Activated naive CD8-positive, alpha-beta T cell treated with anti-CD3 and anti-CD28 coated beads, Interleukin-2, amount 10 ng/mL, durations not matched to agents 7 days and 5 days (primary cell): ENCODE results near the gene UGCG. TPM values are rescaled to one million over a fixed set of nuclear protein-coding genes. Genes with fewer than 3 reads are reported as not detected.
"Not testable (repeated sequence)": the region's sequence is repeated elsewhere in the genome, so short reads cannot be mapped to it uniquely, and the experiment has no call there.

Experiments
- ATAC-seq: fragments of 150-1000 bp; cut with Tn5 transposase; one replicate; pipeline ENCODE4 v1.10.0; 2021; ENCODE audit warnings: low read depth, moderate library complexity
- POLR2A ChIA-PET: fragments of 350-600 bp; sonication (Branson Sonifier 250); formaldehyde crosslinking; loops from one replicate; lab custom pipeline; 2021; ENCODE audit warnings: antibody characterized with exemption; lab: Charles Lee
- DNase-seq: peaks from one replicate; pipeline ENCODE4 v3.0.0; 2021
- H3K27ac Mint-ChIP-seq: one replicate; pipeline ENCODE4 v1.8.0; 2022; ENCODE audit warnings: mild to moderate bottlenecking, mixed read lengths
- H3K27me3 Mint-ChIP-seq: one replicate; pipeline ENCODE4 v1.8.0; 2022; ENCODE audit warnings: mild to moderate bottlenecking, moderate library complexity, mixed read lengths
- H3K36me3 Mint-ChIP-seq: one replicate; pipeline ENCODE4 v1.8.0; 2021; ENCODE audit warnings: mild to moderate bottlenecking, mixed read lengths
- H3K4me1 Mint-ChIP-seq: one replicate; pipeline ENCODE4 v1.8.0; 2021; ENCODE audit warnings: mixed read lengths
- H3K4me3 Mint-ChIP-seq: one replicate; pipeline ENCODE4 v1.8.0; 2022; ENCODE audit warnings: mild to moderate bottlenecking, moderate library complexity, mixed read lengths
- H3K9me3 Mint-ChIP-seq: one replicate; pipeline ENCODE4 v1.8.0; 2021; ENCODE audit warnings: mixed read lengths
- total RNA-seq, 2 experiments: library from RNA; stranded (reverse); gene quantifications; one replicate each; pipeline ENCODE4 v1.2.3, GENCODE V29; 2021

Gene UGCG
- total RNA-seq, 2 experiments from 2014 or later = 24.9 to 27.1 TPM

GRCh38 chr9:111952559-111952958 is 55.9 kb downstream of the UGCG start:
- Mint-ChIP-seq H3K4me1 (peaks cover 4% of the 10 kb centered on the region), H3K27ac (no peak overlapping the region), H3K9me3 (no peaks in the 10 kb centered on the region), H3K27me3 (no peaks in the 10 kb centered on the region), H3K36me3 (no peaks in the 10 kb centered on the region), H3K4me3 (no peak overlapping the region)
- ATAC-seq = no peak
- no peak for DNase-seq
- POLR2A ChIA-PET = no interaction called here

DNA sequence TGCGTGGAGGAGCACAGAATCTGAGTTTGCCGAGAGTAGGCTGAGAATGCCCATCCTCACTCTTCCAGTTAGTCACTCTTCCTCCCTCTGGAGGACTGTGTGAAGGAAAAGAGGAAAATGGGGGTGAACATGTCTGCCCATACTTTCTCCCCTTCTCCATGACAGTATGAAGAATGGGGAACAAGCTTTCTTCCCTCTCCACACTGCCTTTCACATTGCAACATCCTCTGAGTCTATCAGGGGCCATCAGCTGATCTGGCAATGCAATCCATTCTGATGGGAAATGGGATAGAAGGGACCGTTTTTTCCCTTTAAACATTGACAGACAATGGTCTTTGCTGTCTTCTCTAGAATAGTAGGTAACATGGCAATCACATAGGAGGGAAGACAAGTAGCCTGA is 56.8 kb downstream of the UGCG start:
- H3K27ac Mint-ChIP-seq = no peak overlapping the region
- H3K9me3 Mint-ChIP-seq = no peaks in the 10 kb centered on the region
- no peaks in the 10 kb centered on the region for H3K27me3 Mint-ChIP-seq
- POLR2A ChIA-PET = no interaction called here
- H3K4me1 Mint-ChIP-seq = peaks cover 13% of the 10 kb centered on the region
- H3K36me3 Mint-ChIP-seq = no peaks in the 10 kb centered on the region
- DNase-seq = no peak
- no peak for ATAC-seq
- no peak overlapping the region for H3K4me3 Mint-ChIP-seq

GRCh38 chr9:111955048-111955447 is 58.4 kb downstream of the UGCG start:
- Mint-ChIP-seq H3K36me3 (peaks cover 4% of the 10 kb centered on the region), H3K4me1 (peaks cover 19% of the 10 kb centered on the region), H3K27me3 (peaks cover under 1% of the 10 kb centered on the region), H3K27ac (no peak overlapping the region), H3K9me3 (no peaks in the 10 kb centered on the region), H3K4me3 (no peak overlapping the region)
- POLR2A ChIA-PET = no interaction called here
- DNase-seq = no peak
- no peak for ATAC-seq

- Mint-ChIP-seq H3K27me3 (peaks cover 14% of the 10 kb centered on the region), H3K36me3 (peaks cover 11% of the 10 kb centered on the region), H3K4me1 (peaks cover 17% of the 10 kb centered on the region), H3K9me3 (no peaks in the 10 kb centered on the region), H3K4me3 (peak overlapping the region; percentile 81), H3K27ac (peak overlapping the region; percentile 78)
- ATAC-seq = peak; percentile 85
- peak; percentile 33 for DNase-seq
- POLR2A ChIA-PET = interaction anchor here (1.4 kb wide), 1 partner anchor 422 kb away, joined by 3 read pairs; the partner anchor contains the start of gene HSDL2
These were observed 61.4 kb downstream of the UGCG start for GRCh38 chr9:111957856-111958631.

GRCh38 chr9:111959468-111960359 is 63.1 kb downstream of the UGCG start:
- no peaks in the 10 kb centered on the region for H3K9me3 Mint-ChIP-seq
- DNase-seq (no peak), ATAC-seq (no peak)
- H3K4me1 Mint-ChIP-seq = peaks cover 17% of the 10 kb centered on the region
- no peak overlapping the region for H3K27ac Mint-ChIP-seq
- POLR2A ChIA-PET = no interaction called here
- H3K36me3 Mint-ChIP-seq = peaks cover 11% of the 10 kb centered on the region
- peaks cover 14% of the 10 kb centered on the region for H3K27me3 Mint-ChIP-seq
- H3K4me3 Mint-ChIP-seq = no peak overlapping the region

DNA sequence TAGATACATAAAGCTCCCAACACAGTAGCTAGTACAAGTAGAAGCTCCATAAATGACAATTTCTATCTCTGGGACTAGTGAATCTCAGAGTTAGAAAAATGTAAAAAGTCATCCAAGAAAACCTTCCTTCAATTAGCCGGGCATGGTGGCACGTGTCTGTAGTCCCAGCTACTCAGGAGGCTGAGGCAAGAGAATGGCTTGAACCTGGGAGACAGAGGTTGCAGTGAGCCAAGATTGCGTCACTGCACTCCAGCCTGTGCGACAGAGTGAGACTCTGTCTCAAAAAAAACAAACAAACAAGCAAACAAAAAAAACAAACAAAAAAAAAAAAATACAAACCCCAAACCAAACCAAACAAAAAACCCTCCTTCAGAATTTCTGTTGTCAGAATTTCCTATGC is 63.9 kb downstream of the UGCG start:
- Mint-ChIP-seq H3K27me3 (peaks cover 14% of the 10 kb centered on the region), H3K4me1 (peaks cover 19% of the 10 kb centered on the region), H3K36me3 (peaks cover 11% of the 10 kb centered on the region)
- not testable (repeated sequence) for ATAC-seq, DNase-seq, H3K4me3 Mint-ChIP-seq, H3K9me3 Mint-ChIP-seq, H3K27ac Mint-ChIP-seq
- POLR2A ChIA-PET = interaction anchor here (0.5 to 0.8 kb wide), 2 partner anchors 62 to 419 kb away, joined by 4 to 6 read pairs; partner anchors contain the start of gene HSDL2

GRCh38 chr9:111961009-111961408 is 64.4 kb downstream of the UGCG start:
- Mint-ChIP-seq H3K4me3 (no peak overlapping the region), H3K36me3 (peaks cover 11% of the 10 kb centered on the region), H3K9me3 (no peaks in the 10 kb centered on the region), H3K27me3 (peaks cover 14% of the 10 kb centered on the region), H3K4me1 (peaks cover 21% of the 10 kb centered on the region), H3K27ac (no peak overlapping the region)
- POLR2A ChIA-PET = interaction anchor here (0.8 kb wide), 1 partner anchor 419 kb away, joined by 6 read pairs; the partner anchor contains the start of gene HSDL2
- ATAC-seq (no peak), DNase-seq (no peak)

DNA sequence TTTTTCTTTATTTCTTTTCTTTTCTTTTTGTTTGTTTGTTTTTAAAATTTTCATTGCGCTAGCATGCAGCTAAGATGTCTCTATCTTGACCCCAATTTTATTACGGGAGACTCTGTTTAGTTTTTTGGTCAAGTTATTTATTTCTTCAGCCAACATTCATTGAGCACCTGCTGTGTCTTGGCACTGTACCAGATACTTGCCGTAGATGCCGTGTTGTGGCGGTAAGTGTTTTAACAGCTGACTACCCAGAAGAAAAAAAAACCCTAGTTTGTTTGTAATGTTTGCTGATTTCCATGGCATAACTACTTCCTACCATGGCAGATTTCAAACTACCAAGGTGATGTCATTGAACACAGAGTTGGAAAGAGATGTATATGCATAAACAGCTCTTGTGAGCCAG is 65.0 kb downstream of the UGCG start:
- Mint-ChIP-seq H3K4me1 (peaks cover 21% of the 10 kb centered on the region), H3K27ac (no peak overlapping the region), H3K36me3 (peaks cover 11% of the 10 kb centered on the region), H3K4me3 (no peak overlapping the region), H3K27me3 (peaks cover 14% of the 10 kb centered on the region), H3K9me3 (no peaks in the 10 kb centered on the region)
- POLR2A ChIA-PET = no interaction called here
- ATAC-seq = no peak
- DNase-seq = no peak

DNA sequence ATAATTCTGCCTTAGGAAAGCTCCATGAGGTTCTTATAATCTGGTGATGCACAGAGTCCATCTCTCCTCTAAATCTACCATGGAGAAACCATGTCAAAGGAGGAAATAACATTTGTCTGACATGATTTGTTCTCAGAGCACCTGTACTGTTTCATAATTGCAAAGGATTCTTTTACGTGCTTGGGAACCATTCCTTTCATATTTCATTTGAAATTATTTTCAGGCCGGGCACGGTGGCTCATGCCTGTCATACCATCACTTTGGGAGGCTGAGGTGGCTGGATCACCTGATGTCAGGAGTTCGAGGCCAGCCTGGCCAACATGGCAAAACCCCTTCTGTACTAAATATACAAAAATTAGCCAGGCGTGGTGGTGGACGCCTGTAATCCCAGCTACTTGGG is 65.4 kb downstream of the UGCG start:
- no peaks in the 10 kb centered on the region for H3K9me3 Mint-ChIP-seq
- H3K27ac Mint-ChIP-seq = no peak overlapping the region
- no peak for DNase-seq
- peaks cover 14% of the 10 kb centered on the region for H3K27me3 Mint-ChIP-seq
- H3K4me1 Mint-ChIP-seq = peaks cover 21% of the 10 kb centered on the region
- H3K36me3 Mint-ChIP-seq = peaks cover 11% of the 10 kb centered on the region
- POLR2A ChIA-PET = no interaction called here
- ATAC-seq = no peak
- H3K4me3 Mint-ChIP-seq = no peak overlapping the region

GRCh38 chr9:111963995-111964394 is 67.4 kb downstream of the UGCG start:
- H3K27me3 Mint-ChIP-seq = peaks cover 14% of the 10 kb centered on the region
- DNase-seq = no peak
- ATAC-seq = no peak
- POLR2A ChIA-PET = no interaction called here
- peaks cover 5% of the 10 kb centered on the region for H3K4me1 Mint-ChIP-seq
- H3K36me3 Mint-ChIP-seq = peaks cover 9% of the 10 kb centered on the region
- no peak overlapping the region for H3K4me3 Mint-ChIP-seq
- H3K27ac Mint-ChIP-seq = no peak overlapping the region
- H3K9me3 Mint-ChIP-seq = no peaks in the 10 kb centered on the region

GRCh38 chr9:111965566-111966019 is 69.0 kb downstream of the UGCG start:
- Mint-ChIP-seq H3K27me3 (peaks cover 10% of the 10 kb centered on the region), H3K4me1 (peaks cover 3% of the 10 kb centered on the region), H3K36me3 (peaks cover 7% of the 10 kb centered on the region), H3K27ac (no peak overlapping the region), H3K9me3 (no peaks in the 10 kb centered on the region), H3K4me3 (no peak overlapping the region)
- ATAC-seq = no peak
- DNase-seq = no peak
- POLR2A ChIA-PET = no interaction called here

DNA sequence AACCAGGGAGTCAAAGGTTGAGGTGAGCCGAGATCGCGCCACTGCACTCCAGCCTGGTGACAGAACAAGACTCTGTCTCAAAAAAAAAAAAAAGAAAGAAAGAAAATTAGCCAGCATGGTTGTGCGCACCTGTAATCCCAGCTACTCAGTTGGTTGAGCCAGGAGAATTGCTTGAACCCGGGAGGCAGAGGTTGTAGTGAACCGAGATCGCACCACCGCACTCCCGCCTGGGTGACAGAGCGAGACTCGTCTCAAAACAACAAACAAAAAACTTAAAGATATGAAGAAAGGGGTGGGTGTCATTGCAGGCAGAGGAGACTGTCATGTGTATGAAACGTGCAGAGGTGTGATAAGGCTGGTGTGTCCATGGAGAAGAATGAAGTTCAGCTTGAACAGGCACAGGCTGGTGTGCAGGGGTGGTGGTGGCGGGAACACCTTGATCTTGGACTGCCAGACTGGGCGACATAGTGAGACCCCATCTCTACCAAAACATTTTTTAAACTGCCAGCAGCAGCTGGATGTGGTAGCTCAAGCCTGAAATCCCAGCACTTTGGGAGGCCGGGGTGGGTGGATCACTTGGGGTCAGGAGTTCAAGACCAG is 69.6 kb downstream of the UGCG start:
- Mint-ChIP-seq H3K27me3 (peaks cover 8% of the 10 kb centered on the region), H3K4me3 (no peak overlapping the region), H3K36me3 (peaks cover 6% of the 10 kb centered on the region), H3K9me3 (peaks cover 2% of the 10 kb centered on the region), H3K27ac (no peak overlapping the region), H3K4me1 (peaks cover 4% of the 10 kb centered on the region)
- DNase-seq (no peak), ATAC-seq (no peak)
- POLR2A ChIA-PET = no interaction called here

- no peak for DNase-seq
- H3K27ac Mint-ChIP-seq = no peak overlapping the region
These were observed 70.3 kb downstream of the UGCG start for GRCh38 chr9:111966861-111967291.

More at GRCh38 chr9:111966861-111967291, 70.3 kb downstream of the UGCG start:
- no peak for ATAC-seq
- Mint-ChIP-seq H3K36me3 (peaks cover 5% of the 10 kb centered on the region), H3K9me3 (peaks cover 2% of the 10 kb centered on the region), H3K4me3 (no peak overlapping the region), H3K4me1 (peaks cover 4% of the 10 kb centered on the region), H3K27me3 (peaks cover 3% of the 10 kb centered on the region)
- POLR2A ChIA-PET = interaction anchor here (0.8 kb wide), 1 partner anchor 70 kb away, joined by 3 read pairs; the partner anchor contains the start of gene UGCG
